Endothelial cell of umbilical vein (primary cell): ENCODE data around the gene SYTL4. TPM values are rescaled to one million over a fixed set of nuclear protein-coding genes. Genes with fewer than 3 reads are reported as not detected.
A peak's percentile ranks its signal among the peaks of the same experiment; 100 is the strongest.

ENCODE experiments used
- BruUV-seq: library from RNA; stranded (reverse); fragments of 400-500 nt; replicated peaks from 2 replicates; lab custom pipeline; 2021; lab: Mats Ljungman, UMichigan
- CTCF ChIA-PET: fragments of 300-600, 350-600 bp; sonication (Branson Sonifier 250); formaldehyde crosslinking; loops from one replicate; lab custom pipeline; 2021; ENCODE audit warnings: antibody characterized with exemption, inconsistent platforms; lab: Charles Lee
- POLR2A ChIA-PET: fragments of 300-600, 350-600 bp; sonication (Branson Sonifier 250); formaldehyde crosslinking; loops from one replicate; lab custom pipeline; 2021; ENCODE audit warnings: antibody characterized with exemption, inconsistent platforms; lab: Charles Lee
- DNase-seq: peaks from one replicate; pipeline ENCODE4 v3.0.0-alpha.2; 2011; ENCODE audit warnings: low read depth, low spot score
- FAIRE-seq: peaks from 2 replicates; lab custom pipeline; 2011; peaks lifted over from hg19 to GRCh38; lab: Jason Lieb, UNC
- H2AFZ ChIP-seq: 2 replicates; pipeline ENCODE4 v1.6.0; 2012; ENCODE audit warnings: low read depth, low read length, control low read depth, inconsistent platforms
- H3K27ac ChIP-seq: 2 replicates; pipeline ENCODE4 v1.5.1; 2011; ENCODE audit warnings: low read depth, mild to moderate bottlenecking, control low read depth, low read length, moderate library complexity; ENCODE audit not compliant: insufficient read depth
- H3K27me3 ChIP-seq, 2 experiments: 2 replicates each; pipeline versions ENCODE4 v1.6.0 to v1.6.1; 2011; ENCODE audit warnings: low read length in 2 of 2, mixed read lengths in 1 of 2; ENCODE audit not compliant: control insufficient read depth in 2 of 2, insufficient read depth in 2 of 2
- H3K36me3 ChIP-seq, 2 experiments: 2 replicates in 1 of 2; 3 replicates in 1 of 2; pipeline ENCODE4 v1.5.1; 2011; ENCODE audit warnings: low read length in 2 of 2, mild to moderate bottlenecking in 1 of 2, moderate library complexity in 1 of 2; ENCODE audit not compliant: control insufficient read depth in 2 of 2, insufficient read depth in 2 of 2; ENCODE audit errors: extremely low read depth in 1 of 2
- H3K4me1 ChIP-seq: 3 replicates; pipeline ENCODE4 v1.5.1; 2011; ENCODE audit warnings: mild to moderate bottlenecking, low read length; ENCODE audit not compliant: control insufficient read depth, insufficient read depth; ENCODE audit errors: extremely low read depth
- H3K4me2 ChIP-seq: 2 replicates; pipeline ENCODE4 v1.6.1; 2011; ENCODE audit warnings: low read length, control low read depth, mixed read lengths; ENCODE audit not compliant: insufficient read depth
- H3K4me3 ChIP-seq, 3 experiments: fragments of 200-600 bp in 1 of 3; sonication (generic), shearing (Covaris generic) in 1 of 3; replicated peaks in 1 of 3; 2 replicates each; pipeline ENCODE4 v1.5.1; 2011 to 2016; ENCODE audit warnings: control low read depth in 3 of 3, low read length in 3 of 3, mild to moderate bottlenecking in 2 of 3, inconsistent platforms in 1 of 3, low read depth in 1 of 3, moderate library complexity in 1 of 3; ENCODE audit not compliant: insufficient read depth in 1 of 3
- H3K79me2 ChIP-seq: 2 replicates; pipeline ENCODE4 v1.6.0; 2012; ENCODE audit warnings: low read length, inconsistent platforms; ENCODE audit not compliant: control insufficient read depth, insufficient read depth
- H3K9ac ChIP-seq: replicated peaks from 2 replicates; pipeline ENCODE3; 2011; ENCODE audit warnings: low read length, control low read depth; ENCODE audit not compliant: insufficient read depth; ENCODE audit errors: extremely low read depth
- H3K9me1 ChIP-seq: replicated peaks from 3 replicates; pipeline ENCODE4 v1.6.0; 2011; ENCODE audit warnings: mild to moderate bottlenecking, low read length; ENCODE audit not compliant: control insufficient read depth, insufficient read depth; ENCODE audit errors: extremely low read depth
- H3K9me3 ChIP-seq: replicated peaks from 2 replicates; pipeline ENCODE4 v1.5.1; 2012; ENCODE audit warnings: low read length, inconsistent platforms; ENCODE audit not compliant: control insufficient read depth, insufficient read depth
- H4K20me1 ChIP-seq: replicated peaks from 2 replicates; pipeline ENCODE3; 2011; ENCODE audit warnings: mild to moderate bottlenecking, low read length; ENCODE audit not compliant: control insufficient read depth, insufficient read depth; ENCODE audit errors: extremely low read depth
- CTCF ChIP-seq, 2 donors: IDR thresholded peaks; 1 replicate in 1 of 2; 2 replicates in 1 of 2; pipeline ENCODE4 v1.5.1; 2011; ENCODE audit warnings: low read length in 2 of 2, mild to moderate bottlenecking in 2 of 2, moderate library complexity in 2 of 2, control low read depth in 1 of 2, inconsistent platforms in 1 of 2, low read depth in 1 of 2; ENCODE audit not compliant: insufficient read depth in 1 of 2; ENCODE audit errors: extremely low read depth in 1 of 2
- FOS ChIP-seq: IDR thresholded peaks from 2 replicates; pipeline ENCODE4 v1.6.1; 2011; ENCODE audit warnings: mild to moderate bottlenecking, low read length, moderate library complexity, borderline replicate concordance; ENCODE audit not compliant: insufficient read depth
- GATA2 ChIP-seq: IDR thresholded peaks from 2 replicates; pipeline ENCODE4 v1.7.0; 2011; ENCODE audit warnings: low read depth, mild to moderate bottlenecking, moderate library complexity, mixed read lengths, low read length; ENCODE audit not compliant: insufficient read length, insufficient read depth
- JUN ChIP-seq: IDR thresholded peaks from 2 replicates; pipeline ENCODE4 v1.6.1; 2011; ENCODE audit warnings: borderline replicate concordance, low read depth; ENCODE audit not compliant: insufficient read length, insufficient read depth
- MYC ChIP-seq: IDR thresholded peaks from one replicate; pipeline ENCODE4 v1.6.1; 2011; ENCODE audit warnings: mild to moderate bottlenecking, low read depth, low read length
- POLR2A ChIP-seq: IDR thresholded peaks from 2 replicates; pipeline ENCODE4 v1.6.1; 2012; ENCODE audit warnings: low read depth, mild to moderate bottlenecking, control low read depth, low read length
- dilution Hi-C: fragments of 300-500 bp; cut with MboI; formaldehyde crosslinking; loops from one replicate; pipeline ENCODE4 v1.15.0; 2019; ENCODE audit warnings: low sequenced_read_pairs; ENCODE audit not compliant: extremely low pct_ligation_motif_present
- intact Hi-C: fragments of 100-400 bp; cut with micrococcal nuclease; formaldehyde crosslinking; loops from one replicate; pipeline ENCODE4 v1.10.0; 2022
- polyA plus RNA-seq, 4 experiments: library from polyadenylated mRNA; depleted of rRNA in 3 of 4; stranded (reverse) in 3 of 4; unstranded in 1 of 4; fragments of >200 nt; gene quantifications; 2 replicates each; pipeline versions ENCODE4 v1.2.1 to v1.2.3, GENCODE V29; 2011 to 2012; ENCODE audit warnings: missing spikeins in 1 of 4
- total RNA-seq: library from RNA; stranded (reverse); gene quantifications from 2 replicates; pipeline ENCODE4 v1.2.3, GENCODE V29; 2021
- TF ChIP-seq, protein P1 (sequence below): IDR thresholded peaks from 2 replicates; pipeline ENCODE4 v1.6.1; 2011; ENCODE audit not compliant: insufficient read depth, insufficient read length

Gene SYTL4
- total and polyA plus RNA-seq, 2 donors (not counting 3 experiments of a cell fraction or from before 2014, with no cell fraction given), result 25.6 to 44.1 TPM

DNA sequence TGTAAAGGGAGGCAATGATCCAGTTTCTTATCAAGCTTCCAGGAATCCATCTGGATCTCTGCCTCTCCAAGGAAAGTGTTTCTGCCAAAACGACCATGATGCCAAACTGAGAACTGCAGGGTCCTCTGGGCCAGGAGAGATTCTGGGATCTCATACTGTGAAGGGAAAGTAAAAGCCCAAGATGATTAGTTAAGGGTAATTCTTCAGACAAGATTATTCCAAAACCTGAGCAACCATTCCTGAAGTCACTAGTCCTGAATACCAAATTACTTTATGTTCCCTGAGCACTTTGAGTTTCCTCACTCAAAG, 46.0 kb downstream of the SYTL4 start:
- dilution Hi-C loops, result no loop called here

GRCh38 chrX:100685284-100685996, 46.5 kb downstream of the SYTL4 start:
- TF ChIP-seq MYC (no peak), FOS (peak; percentile 42), GATA2 (peak; percentile 33), CTCF (IDR thresholded peaks at IDR 0.05; ENCODE audit: extremely low read depth in 1 of 2, insufficient read depth in 1 of 2, low read depth in 1 of 2, low read length in 2 of 2) (peak; percentile 59 to 69), JUN (peak; percentile 31)
- TF ChIP-seq, protein P1, sequence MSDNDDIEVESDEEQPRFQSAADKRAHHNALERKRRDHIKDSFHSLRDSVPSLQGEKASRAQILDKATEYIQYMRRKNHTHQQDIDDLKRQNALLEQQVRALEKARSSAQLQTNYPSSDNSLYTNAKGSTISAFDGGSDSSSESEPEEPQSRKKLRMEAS, result no peak
- Histone ChIP-seq H3K27me3 (no peaks in the 10 kb centered on the region), H3K9me3 (no peaks in the 10 kb centered on the region), H3K4me3 (no peak overlapping the region), H3K9me1 (no peaks in the 10 kb centered on the region), H3K79me2 (no peaks in the 10 kb centered on the region), H3K4me1 (peaks cover 17% of the 10 kb centered on the region), H3K9ac (peak overlapping the region; percentile 9), H3K36me3 (peaks cover 0 to 4% of the 10 kb centered on the region in 2 experiments), H4K20me1 (no peaks in the 10 kb centered on the region), H2AFZ (no peak overlapping the region), H3K4me2 (peak overlapping the region; percentile 30), H3K27ac (peak overlapping the region; percentile 47)
- FAIRE-seq (peak; percentile 92), DNase-seq (peak; percentile 84)
- BruUV-seq, result no TSS peak
- CTCF ChIA-PET, result interaction anchor here (0.6 to 8.0 kb wide), 24 partner anchors 8 to 262 kb away, joined by 3 to 374 read pairs (median 4); partner anchors contain the start of genes CSTF2, SRPX2, SYTL4 and TSPAN6
- dilution Hi-C loops, result no loop called here
- intact Hi-C loops, result loop anchor here (1.0 to 5.0 kb wide), 3 partner anchors 14 to 83 kb away; partner anchors contain the start of gene SYTL4
- POLR2A ChIA-PET, result interaction anchor here (0.6 kb wide), 1 partner anchor 18 kb away, joined by 4 read pairs; no protein-coding TSS in a partner anchor

More for the DNA sequence above, 46.0 kb downstream of the SYTL4 start:
- Histone ChIP-seq H3K27ac (no peak overlapping the region), H3K79me2 (no peaks in the 10 kb centered on the region), H3K4me1 (peaks cover 17% of the 10 kb centered on the region), H3K27me3 (no peaks in the 10 kb centered on the region), H2AFZ (no peak overlapping the region), H4K20me1 (no peaks in the 10 kb centered on the region), H3K9me3 (no peaks in the 10 kb centered on the region), H3K9me1 (no peaks in the 10 kb centered on the region), H3K36me3 (peaks cover 0 to 4% of the 10 kb centered on the region in 2 experiments), H3K4me3 (no peak overlapping the region), H3K9ac (no peak overlapping the region), H3K4me2 (no peak overlapping the region)
- BruUV-seq, result no TSS peak
- no peak for FAIRE-seq
- TF ChIP-seq MYC, result no peak
- TF ChIP-seq POLR2A, result no peak
- TF ChIP-seq, protein P1, result no peak
- no peak for TF ChIP-seq GATA2
- no peak for TF ChIP-seq FOS
- no peak for DNase-seq
- intact Hi-C loops, result loop anchor here (1.0 to 5.0 kb wide), 3 partner anchors 15 to 82 kb away; partner anchors contain the start of gene SYTL4
- POLR2A ChIA-PET, result no interaction called here
- CTCF ChIA-PET, result interaction anchor here (1.1 to 8.0 kb wide), 8 partner anchors 11 to 262 kb away, joined by 3 to 374 read pairs (median 20); partner anchors contain the start of genes SYTL4 and TSPAN6
